GM23338 (cell line): ENCODE results near the gene FHAD1.

Experiments used
- CREB1 ChIP-seq: fragments of 250-450 bp; sonication (Bioruptor Pico); IDR thresholded peaks from 2 replicates; pipeline ENCODE4 v1.5.0; 2020; ENCODE audit warnings: low read depth, mild to moderate bottlenecking, moderate library complexity
- EZH2 ChIP-seq: fragments of 200-600 bp; sonication (generic); IDR thresholded peaks from one replicate; pipeline ENCODE4 v1.8.0; 2017; ENCODE audit warnings: antibody characterized with exemption, mild to moderate bottlenecking, low read depth; ENCODE audit not compliant: unreplicated experiment
- EZH2phosphoT487 ChIP-seq: fragments of 200-600 bp; sonication (generic); IDR thresholded peaks from one replicate; pipeline ENCODE4 v1.8.1; 2018; ENCODE audit warnings: antibody characterized with exemption; ENCODE audit not compliant: unreplicated experiment
- JUNB ChIP-seq: IDR thresholded peaks from one replicate; pipeline ENCODE4 v1.6.1; 2016; ENCODE audit warnings: antibody characterized with exemption; ENCODE audit not compliant: unreplicated experiment
- POLR2AphosphoS5 ChIP-seq: IDR thresholded peaks from 2 replicates; pipeline ENCODE4 v1.6.1; 2016; ENCODE audit warnings: antibody characterized with exemption, low read depth
- STAT1 ChIP-seq: IDR thresholded peaks from one replicate; pipeline ENCODE4 v1.6.1; 2016; ENCODE audit warnings: antibody characterized with exemption; ENCODE audit not compliant: unreplicated experiment
- ZNF114 ChIP-seq: fragments of 250-450 bp; sonication (Bioruptor Pico); IDR thresholded peaks from 2 replicates; pipeline ENCODE4 v1.5.0; 2020; ENCODE audit warnings: mild to moderate bottlenecking, moderate library complexity
- ZNF331 ChIP-seq: fragments of 250-450 bp; sonication (Bioruptor Pico); IDR thresholded peaks from 2 replicates; pipeline ENCODE4 v1.5.0; 2020; ENCODE audit warnings: low read depth, mild to moderate bottlenecking, moderate library complexity
- TF ChIP-seq, protein P1 (sequence below), 2 experiments: fragments of 200-600 bp in 1 of 2; sonication (generic) in 1 of 2; conservative IDR thresholded peaks; 2 replicates each; pipeline versions ENCODE4 v1.5.1 to v1.6.1; 2016 to 2017; ENCODE audit warnings: antibody characterized with exemption in 2 of 2, low read depth in 2 of 2, mild to moderate bottlenecking in 2 of 2, moderate library complexity in 1 of 2
- TF ChIP-seq, protein P2 (sequence below): IDR thresholded peaks from one replicate; pipeline ENCODE4 v1.6.1; 2018; ENCODE audit warnings: antibody characterized with exemption; ENCODE audit not compliant: unreplicated experiment
- TF ChIP-seq, protein P3 (sequence below): IDR thresholded peaks from 2 replicates; pipeline ENCODE4 v1.6.1; 2016; ENCODE audit warnings: antibody characterized with exemption

GRCh38 chr1:15362737-15363128, 115.7 kb downstream of the FHAD1 start:
- TF ChIP-seq, protein P1, sequence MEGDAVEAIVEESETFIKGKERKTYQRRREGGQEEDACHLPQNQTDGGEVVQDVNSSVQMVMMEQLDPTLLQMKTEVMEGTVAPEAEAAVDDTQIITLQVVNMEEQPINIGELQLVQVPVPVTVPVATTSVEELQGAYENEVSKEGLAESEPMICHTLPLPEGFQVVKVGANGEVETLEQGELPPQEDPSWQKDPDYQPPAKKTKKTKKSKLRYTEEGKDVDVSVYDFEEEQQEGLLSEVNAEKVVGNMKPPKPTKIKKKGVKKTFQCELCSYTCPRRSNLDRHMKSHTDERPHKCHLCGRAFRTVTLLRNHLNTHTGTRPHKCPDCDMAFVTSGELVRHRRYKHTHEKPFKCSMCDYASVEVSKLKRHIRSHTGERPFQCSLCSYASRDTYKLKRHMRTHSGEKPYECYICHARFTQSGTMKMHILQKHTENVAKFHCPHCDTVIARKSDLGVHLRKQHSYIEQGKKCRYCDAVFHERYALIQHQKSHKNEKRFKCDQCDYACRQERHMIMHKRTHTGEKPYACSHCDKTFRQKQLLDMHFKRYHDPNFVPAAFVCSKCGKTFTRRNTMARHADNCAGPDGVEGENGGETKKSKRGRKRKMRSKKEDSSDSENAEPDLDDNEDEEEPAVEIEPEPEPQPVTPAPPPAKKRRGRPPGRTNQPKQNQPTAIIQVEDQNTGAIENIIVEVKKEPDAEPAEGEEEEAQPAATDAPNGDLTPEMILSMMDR (conservative IDR thresholded peaks at IDR 0.05; ENCODE audit: low read depth in 2 of 2), result no peak
- TF ChIP-seq POLR2AphosphoS5 (no peak), EZH2 (no peak), JUNB (no peak), EZH2phosphoT487 (no peak), ZNF331 (CRISPR knock-in tag) (no peak), CREB1 (CRISPR knock-in tag) (no peak), STAT1 (no peak), ZNF114 (CRISPR knock-in tag) (no peak)
- TF ChIP-seq, protein P2, sequence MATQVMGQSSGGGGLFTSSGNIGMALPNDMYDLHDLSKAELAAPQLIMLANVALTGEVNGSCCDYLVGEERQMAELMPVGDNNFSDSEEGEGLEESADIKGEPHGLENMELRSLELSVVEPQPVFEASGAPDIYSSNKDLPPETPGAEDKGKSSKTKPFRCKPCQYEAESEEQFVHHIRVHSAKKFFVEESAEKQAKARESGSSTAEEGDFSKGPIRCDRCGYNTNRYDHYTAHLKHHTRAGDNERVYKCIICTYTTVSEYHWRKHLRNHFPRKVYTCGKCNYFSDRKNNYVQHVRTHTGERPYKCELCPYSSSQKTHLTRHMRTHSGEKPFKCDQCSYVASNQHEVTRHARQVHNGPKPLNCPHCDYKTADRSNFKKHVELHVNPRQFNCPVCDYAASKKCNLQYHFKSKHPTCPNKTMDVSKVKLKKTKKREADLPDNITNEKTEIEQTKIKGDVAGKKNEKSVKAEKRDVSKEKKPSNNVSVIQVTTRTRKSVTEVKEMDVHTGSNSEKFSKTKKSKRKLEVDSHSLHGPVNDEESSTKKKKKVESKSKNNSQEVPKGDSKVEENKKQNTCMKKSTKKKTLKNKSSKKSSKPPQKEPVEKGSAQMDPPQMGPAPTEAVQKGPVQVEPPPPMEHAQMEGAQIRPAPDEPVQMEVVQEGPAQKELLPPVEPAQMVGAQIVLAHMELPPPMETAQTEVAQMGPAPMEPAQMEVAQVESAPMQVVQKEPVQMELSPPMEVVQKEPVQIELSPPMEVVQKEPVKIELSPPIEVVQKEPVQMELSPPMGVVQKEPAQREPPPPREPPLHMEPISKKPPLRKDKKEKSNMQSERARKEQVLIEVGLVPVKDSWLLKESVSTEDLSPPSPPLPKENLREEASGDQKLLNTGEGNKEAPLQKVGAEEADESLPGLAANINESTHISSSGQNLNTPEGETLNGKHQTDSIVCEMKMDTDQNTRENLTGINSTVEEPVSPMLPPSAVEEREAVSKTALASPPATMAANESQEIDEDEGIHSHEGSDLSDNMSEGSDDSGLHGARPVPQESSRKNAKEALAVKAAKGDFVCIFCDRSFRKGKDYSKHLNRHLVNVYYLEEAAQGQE, result no peak
- TF ChIP-seq, protein P3, sequence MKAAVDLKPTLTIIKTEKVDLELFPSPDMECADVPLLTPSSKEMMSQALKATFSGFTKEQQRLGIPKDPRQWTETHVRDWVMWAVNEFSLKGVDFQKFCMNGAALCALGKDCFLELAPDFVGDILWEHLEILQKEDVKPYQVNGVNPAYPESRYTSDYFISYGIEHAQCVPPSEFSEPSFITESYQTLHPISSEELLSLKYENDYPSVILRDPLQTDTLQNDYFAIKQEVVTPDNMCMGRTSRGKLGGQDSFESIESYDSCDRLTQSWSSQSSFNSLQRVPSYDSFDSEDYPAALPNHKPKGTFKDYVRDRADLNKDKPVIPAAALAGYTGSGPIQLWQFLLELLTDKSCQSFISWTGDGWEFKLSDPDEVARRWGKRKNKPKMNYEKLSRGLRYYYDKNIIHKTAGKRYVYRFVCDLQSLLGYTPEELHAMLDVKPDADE, result no peak
